Rectal smooth muscle tissue (tissue), 1 donor: ENCODE data around the gene ELOF1.

Source experiments
- H3K27ac ChIP-seq: one replicate; pipeline ENCODE4 v1.7.0; 2013; ENCODE audit warnings: low read depth, low read length, inconsistent platforms
- H3K27me3 ChIP-seq: one replicate; pipeline ENCODE4 v1.7.0; 2013; ENCODE audit warnings: low read length; ENCODE audit not compliant: control insufficient read depth, insufficient read depth
- H3K36me3 ChIP-seq: one replicate; pipeline ENCODE4 v1.7.0; 2013; ENCODE audit warnings: low read length; ENCODE audit not compliant: control insufficient read depth, insufficient read depth
- H3K4me1 ChIP-seq: one replicate; pipeline ENCODE4 v1.7.0; 2013; ENCODE audit warnings: low read length; ENCODE audit not compliant: control insufficient read depth, insufficient read depth
- H3K4me3 ChIP-seq: one replicate; pipeline ENCODE4 v1.7.0; 2013; ENCODE audit warnings: low read length
- H3K9ac ChIP-seq: one replicate; pipeline ENCODE4 v1.7.0; 2013; ENCODE audit warnings: low read length

ELOF1 gene

GRCh38 chr19:11507370-11508078 lies 51.5 kb downstream of the ELOF1 start:
- Histone ChIP-seq H3K4me3 (no peak overlapping the region), H3K27me3 (no peaks in the 10 kb centered on the region), H3K27ac (no peak overlapping the region), H3K4me1 (peaks cover 3% of the 10 kb centered on the region), H3K9ac (no peak overlapping the region), H3K36me3 (peaks cover 4% of the 10 kb centered on the region)

DNA sequence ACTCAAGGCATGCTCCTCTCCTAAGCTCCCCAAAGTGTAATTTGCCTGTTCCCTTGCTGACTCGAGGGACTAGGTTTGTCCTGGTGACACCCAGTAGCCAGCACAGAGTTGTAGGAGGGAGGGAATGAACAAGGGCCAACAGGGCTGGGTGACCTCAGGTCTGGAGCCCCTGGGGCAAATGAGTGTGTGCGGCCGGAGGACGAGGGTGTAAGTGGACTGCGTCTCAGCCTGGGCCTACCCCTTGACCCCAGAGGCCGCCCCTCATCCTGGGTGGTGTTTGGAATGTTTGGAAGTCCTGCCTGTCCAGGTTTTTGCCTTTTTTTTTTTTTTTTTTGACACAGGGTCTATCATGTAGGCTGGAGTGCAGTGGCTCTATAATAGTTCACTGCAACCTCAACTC lies 52.1 kb downstream of the ELOF1 start:
- no peak overlapping the region for H3K27ac ChIP-seq
- no peak overlapping the region for H3K9ac ChIP-seq
- H3K36me3 ChIP-seq = peaks cover 4% of the 10 kb centered on the region
- H3K27me3 ChIP-seq = no peaks in the 10 kb centered on the region
- peaks cover 3% of the 10 kb centered on the region for H3K4me1 ChIP-seq
- no peak overlapping the region for H3K4me3 ChIP-seq

GRCh38 chr19:11506101-11506555 lies 52.9 kb downstream of the ELOF1 start:
- Histone ChIP-seq H3K36me3 (peaks cover 2% of the 10 kb centered on the region), H3K4me3 (peak overlapping the region; percentile 69), H3K27me3 (no peaks in the 10 kb centered on the region), H3K4me1 (peaks cover 3% of the 10 kb centered on the region), H3K27ac (peak overlapping the region; percentile 95), H3K9ac (peak overlapping the region; percentile 25)

DNA sequence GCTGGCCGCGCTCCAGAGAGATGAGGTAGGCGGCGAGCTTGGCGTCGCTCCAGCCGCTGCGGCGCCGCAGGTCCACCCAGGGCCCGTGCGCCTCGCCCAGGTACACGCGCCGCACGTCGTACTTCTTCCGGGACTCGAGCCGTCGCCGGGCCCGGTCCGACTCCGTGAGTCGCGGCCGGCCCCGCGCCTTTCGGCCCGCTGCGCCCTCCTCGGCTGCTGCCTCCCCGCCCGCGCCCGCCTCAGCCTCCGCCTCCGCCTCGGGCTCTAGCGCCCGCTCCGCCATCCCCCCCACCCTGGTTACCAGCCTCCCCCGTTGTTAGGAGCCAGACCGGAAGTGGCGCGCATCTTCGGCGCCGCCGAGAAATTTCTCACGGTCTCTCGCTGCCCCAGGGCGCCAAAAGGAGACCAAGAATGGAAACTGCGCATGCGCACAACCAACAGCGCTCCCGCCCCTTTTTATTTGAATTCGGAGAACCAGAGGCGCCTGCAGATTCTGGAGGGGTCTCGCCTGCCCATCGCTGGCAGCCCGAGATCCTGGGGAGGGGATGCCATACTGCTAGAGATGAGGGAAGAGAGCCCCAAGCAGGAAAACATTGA lies 53.4 kb downstream of the ELOF1 start, which contains the start of gene ZNF653:
Gene ZNF653, minus strand, starts transcription at position 336 of the 597 bp plus-strand sequence. Its CDS starts 53 bp downstream, at position 283.
- H3K9ac ChIP-seq = peak within 1 kb of the TSS; percentile 73
- H3K36me3 ChIP-seq = no peaks in the 10 kb centered on the region
- H3K27me3 ChIP-seq = no peaks in the 10 kb centered on the region
- H3K4me3 ChIP-seq = peak within 1 kb of the TSS; percentile 87
- H3K4me1 ChIP-seq = peaks cover 3% of the 10 kb centered on the region
- peak within 1 kb of the TSS; percentile 95 for H3K27ac ChIP-seq

GRCh38 chr19:11505032-11505503 lies 54.0 kb downstream of the ELOF1 start:
- Histone ChIP-seq H3K27me3 (no peaks in the 10 kb centered on the region), H3K36me3 (no peaks in the 10 kb centered on the region), H3K4me1 (peaks cover 3% of the 10 kb centered on the region), H3K27ac (peak overlapping the region; percentile 95), H3K9ac (peak overlapping the region; percentile 73), H3K4me3 (peak overlapping the region; percentile 87)

GRCh38 chr19:11504502-11505031 lies 54.5 kb downstream of the ELOF1 start:
- Histone ChIP-seq H3K4me1 (peaks cover 3% of the 10 kb centered on the region), H3K27ac (peak overlapping the region; percentile 95), H3K27me3 (no peaks in the 10 kb centered on the region), H3K4me3 (peak overlapping the region; percentile 60), H3K9ac (no peak overlapping the region), H3K36me3 (no peaks in the 10 kb centered on the region)
